Mesodermal cell (in vitro differentiated cells): ENCODE results near the gene DAZ4. TPM values are rescaled to one million over a fixed set of nuclear protein-coding genes. Genes with fewer than 3 reads are reported as not detected.
"Not testable (repeated sequence)": the region's sequence is repeated elsewhere in the genome, so short reads cannot be mapped to it uniquely, and the experiment has no call there.

Experiments
- H3K27ac ChIP-seq: 2 replicates; pipeline ENCODE4 v1.7.0; 2013; ENCODE audit warnings: mild to moderate bottlenecking, low read depth, low read length, moderate library complexity; ENCODE audit not compliant: severe bottlenecking
- H3K36me3 ChIP-seq: 2 replicates; pipeline ENCODE4 v1.7.1; 2013; ENCODE audit warnings: mild to moderate bottlenecking, low read length, moderate library complexity; ENCODE audit not compliant: control insufficient read depth, insufficient read depth
- H3K4me1 ChIP-seq: one replicate; pipeline ENCODE4 v1.7.1; 2013; ENCODE audit warnings: mild to moderate bottlenecking, low read length; ENCODE audit not compliant: insufficient read depth, control insufficient read depth, poor library complexity, severe bottlenecking
- H3K4me3 ChIP-seq: 2 replicates; pipeline ENCODE4 v1.7.0; 2013; ENCODE audit warnings: low read length, control low read depth, mild to moderate bottlenecking; ENCODE audit not compliant: insufficient read depth, poor library complexity, severe bottlenecking; ENCODE audit errors: extremely low read depth
- H3K9me3 ChIP-seq: 2 replicates; pipeline ENCODE4 v1.7.1; 2013; ENCODE audit warnings: mild to moderate bottlenecking, low read length, moderate library complexity; ENCODE audit not compliant: control insufficient read depth
- WGBS, 2 experiments: methylation state at CpG; one replicate each; pipeline ENCODE4 v1.1.5; 2013; ENCODE audit warnings: missing lambda C conversion rate in 2 of 2; ENCODE audit not compliant: insufficient coverage in 2 of 2; 5-methylcytosine and 5-hydroxymethylcytosine counted together
- polyA plus RNA-seq, 2 experiments: library from polyadenylated mRNA; stranded (reverse); fragments of 50-300 nt; gene quantifications; one replicate each; pipeline ENCODE4 v1.2.3, GENCODE V29; 2013

The DAZ4 gene, protein sequence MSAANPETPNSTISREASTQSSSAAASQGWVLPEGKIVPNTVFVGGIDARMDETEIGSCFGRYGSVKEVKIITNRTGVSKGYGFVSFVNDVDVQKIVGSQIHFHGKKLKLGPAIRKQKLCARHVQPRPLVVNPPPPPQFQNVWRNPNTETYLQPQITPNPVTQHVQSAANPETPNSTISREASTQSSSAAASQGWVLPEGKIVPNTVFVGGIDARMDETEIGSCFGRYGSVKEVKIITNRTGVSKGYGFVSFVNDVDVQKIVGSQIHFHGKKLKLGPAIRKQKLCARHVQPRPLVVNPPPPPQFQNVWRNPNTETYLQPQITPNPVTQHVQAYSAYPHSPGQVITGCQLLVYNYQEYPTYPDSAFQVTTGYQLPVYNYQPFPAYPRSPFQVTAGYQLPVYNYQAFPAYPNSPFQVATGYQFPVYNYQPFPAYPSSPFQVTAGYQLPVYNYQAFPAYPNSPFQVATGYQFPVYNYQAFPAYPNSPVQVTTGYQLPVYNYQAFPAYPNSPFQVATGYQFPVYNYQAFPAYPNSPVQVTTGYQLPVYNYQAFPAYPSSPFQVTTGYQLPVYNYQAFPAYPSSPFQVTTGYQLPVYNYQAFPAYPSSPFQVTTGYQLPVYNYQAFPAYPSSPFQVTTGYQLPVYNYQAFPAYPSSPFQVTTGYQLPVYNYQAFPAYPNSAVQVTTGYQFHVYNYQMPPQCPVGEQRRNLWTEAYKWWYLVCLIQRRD
- not detected for polyA plus RNA-seq (2013, experiment 1 of 2)
- polyA plus RNA-seq (2013, experiment 2 of 2): not detected

DNA sequence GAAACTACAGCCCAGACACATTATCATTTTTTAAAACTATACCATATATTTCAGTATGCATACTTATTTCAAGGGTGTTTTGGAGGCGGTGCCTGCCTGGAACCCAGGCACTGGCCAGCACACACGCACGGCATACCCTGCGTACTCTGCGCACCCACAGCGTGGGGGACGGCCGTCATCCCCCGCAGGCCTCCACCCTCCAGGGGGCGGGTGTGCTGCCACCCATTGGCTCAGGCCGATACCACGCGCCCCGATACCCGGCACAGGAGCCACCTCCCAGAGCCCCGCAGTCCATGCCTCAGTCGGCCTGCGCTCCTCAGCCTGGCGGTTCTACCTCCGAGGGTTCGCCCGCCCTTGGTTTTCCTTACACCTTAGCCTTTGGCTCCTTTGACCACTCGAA is at the start of gene DAZ4:
Gene DAZ4, plus strand, starts transcription at position 301 of the 400 bp plus-strand sequence. CDS start 208 bp downstream, outside the sequence.
- WGBS, 2 experiments: no CpG with 5 or more reads among the region's 23 CpGs
- not testable (repeated sequence) for H3K4me3 ChIP-seq, H3K4me1 ChIP-seq, H3K36me3 ChIP-seq, H3K27ac ChIP-seq, H3K9me3 ChIP-seq

- not testable (repeated sequence) for H3K4me3 ChIP-seq, H3K9me3 ChIP-seq, H3K4me1 ChIP-seq, H3K27ac ChIP-seq, H3K36me3 ChIP-seq
- no CpG with 5 or more reads among the region's 23 CpGs for WGBS, 2 experiments
Measured at GRCh38 chrY:24813293-24813692, 20.4 kb upstream of the DAZ4 start, which contains the start of gene DAZ3. Gene DAZ3, minus strand, starts transcription at chrY:24813393. Its CDS starts 208 bp downstream, at chrY:24813185.

GRCh38 chrY:24821836-24822235 is 11.9 kb upstream of the DAZ4 start:
- H3K9me3 ChIP-seq, H3K4me3 ChIP-seq, H3K36me3 ChIP-seq, H3K27ac ChIP-seq, H3K4me1 ChIP-seq: not testable (repeated sequence)
- WGBS, 2 experiments: no CpG with 5 or more reads among the region's 3 CpGs

- no CpG with 5 or more reads among the region's 4 CpGs for WGBS, 2 experiments
- not testable (repeated sequence) for H3K9me3 ChIP-seq, H3K36me3 ChIP-seq, H3K27ac ChIP-seq, H3K4me1 ChIP-seq, H3K4me3 ChIP-seq
Measured at GRCh38 chrY:24824184-24824879, 9.4 kb upstream of the DAZ4 start.

DNA sequence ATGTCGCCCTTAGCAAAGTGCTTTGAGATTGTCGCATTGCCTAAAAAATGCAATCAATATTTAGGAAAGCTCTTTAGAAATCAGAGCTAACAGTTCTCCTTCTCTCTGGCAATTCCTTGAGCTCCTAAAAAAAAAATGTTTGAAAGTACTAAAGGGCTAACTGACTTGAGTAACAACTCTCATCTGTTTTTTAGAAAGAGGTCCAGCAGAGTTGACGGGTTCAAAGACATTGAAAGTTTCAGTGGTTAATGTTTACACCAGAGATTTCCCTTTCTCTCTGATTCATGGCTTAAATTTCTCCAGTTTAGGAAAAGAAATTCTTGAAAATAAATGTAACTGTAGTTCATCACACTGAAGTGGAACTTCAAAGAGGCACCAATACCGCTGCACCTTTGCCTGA is 8.7 kb upstream of the DAZ4 start:
- H3K4me3 ChIP-seq, H3K27ac ChIP-seq, H3K4me1 ChIP-seq, H3K36me3 ChIP-seq, H3K9me3 ChIP-seq: not testable (repeated sequence)
- no CpG with 5 or more reads among the region's 4 CpGs for WGBS, 2 experiments
